GM23248 (cell line): ENCODE data around the gene ZNF419.

Experiments
- EZH2 ChIP-seq: fragments of 200-600 bp; sonication (generic); IDR thresholded peaks from 2 replicates; pipeline ENCODE4 v1.6.1; 2018; ENCODE audit warnings: antibody characterized with exemption, mild to moderate bottlenecking; ENCODE audit not compliant: insufficient read depth, poor library complexity, severe bottlenecking
- EZH2phosphoT487 ChIP-seq: fragments of 200-600 bp; sonication (generic); IDR thresholded peaks from 2 replicates; pipeline ENCODE4 v1.6.1; 2018; ENCODE audit warnings: antibody characterized with exemption, moderate library complexity, mild to moderate bottlenecking, low read depth; ENCODE audit not compliant: insufficient read depth

- TF ChIP-seq EZH2phosphoT487 (no peak), EZH2 (no peak)
These were observed 21.1 kb upstream of the ZNF419 start for GRCh38 chr19:57466489-57466888.
